Activated CD8-positive, alpha-beta memory T cell treated with anti-CD3 and anti-CD28 coated beads for 4 hours (primary cell): ENCODE results near the gene C16orf86.
A peak's percentile ranks its signal among the peaks of the same experiment; 100 is the strongest.

Experiments
- DNase-seq, 2 donors: peaks; one replicate each; pipeline ENCODE4 v3.0.0-alpha.2; 2020; ENCODE audit warnings: low read depth in 2 of 2

Gene C16orf86

DNA sequence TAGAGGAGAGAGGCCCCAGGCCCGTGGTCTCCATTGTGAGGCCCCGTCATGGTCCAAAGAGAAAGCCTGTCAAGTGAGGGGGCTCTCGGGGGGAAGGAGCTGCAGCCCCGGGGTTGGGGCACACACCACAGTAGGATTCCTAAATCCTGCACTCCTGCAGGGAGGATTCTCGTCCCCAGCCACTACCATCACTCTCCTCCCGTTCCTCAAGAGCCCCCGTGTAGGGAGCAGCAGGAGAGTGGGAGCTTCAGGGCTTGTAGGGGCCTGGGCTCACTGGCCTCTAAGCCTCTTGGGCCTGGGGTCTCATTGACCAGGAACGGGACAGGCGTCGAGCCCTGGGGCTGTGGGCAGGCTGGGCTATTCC is 821 bp downstream of the C16orf86 start:
- no peak for DNase-seq

DNA sequence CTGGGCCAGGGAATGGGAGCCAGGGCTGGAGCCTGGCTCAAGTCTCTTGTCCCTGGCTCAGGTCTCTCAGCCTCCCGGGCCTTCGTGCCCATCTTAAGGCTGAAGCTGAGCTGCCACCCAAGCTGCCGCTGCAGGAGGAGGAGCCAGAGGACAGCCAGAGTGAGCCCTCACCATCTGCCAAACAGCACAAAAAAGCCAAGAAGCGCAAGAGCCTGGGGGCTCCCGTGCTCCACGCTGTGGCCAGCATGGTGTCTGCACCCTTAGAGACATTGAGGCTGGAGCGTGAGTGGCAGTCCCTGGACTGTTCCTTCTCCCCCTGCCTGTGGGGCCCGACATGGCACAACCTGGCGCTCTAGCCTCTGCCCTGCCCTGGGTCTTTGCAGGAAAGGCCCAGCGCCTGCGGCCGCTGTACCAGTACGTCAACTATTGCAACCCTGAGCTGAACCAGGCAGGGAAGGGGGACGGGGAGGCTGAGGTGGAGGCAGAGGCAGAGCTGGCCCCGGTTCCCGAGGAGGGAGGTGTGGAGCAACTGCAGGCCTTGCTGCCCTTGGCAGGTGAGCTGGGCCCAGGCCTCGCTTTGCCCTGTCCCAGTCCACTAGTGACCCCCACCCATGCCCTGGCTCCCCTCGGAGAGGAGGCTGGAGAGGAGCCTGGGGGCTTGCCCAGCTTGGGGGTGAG is 1.3 kb downstream of the C16orf86 start:
- DNase-seq, result peak; percentile 50 to 53

GRCh38 chr16:67668495-67669157 is 2.0 kb downstream of the C16orf86 start:
- DNase-seq, result no peak

DNA sequence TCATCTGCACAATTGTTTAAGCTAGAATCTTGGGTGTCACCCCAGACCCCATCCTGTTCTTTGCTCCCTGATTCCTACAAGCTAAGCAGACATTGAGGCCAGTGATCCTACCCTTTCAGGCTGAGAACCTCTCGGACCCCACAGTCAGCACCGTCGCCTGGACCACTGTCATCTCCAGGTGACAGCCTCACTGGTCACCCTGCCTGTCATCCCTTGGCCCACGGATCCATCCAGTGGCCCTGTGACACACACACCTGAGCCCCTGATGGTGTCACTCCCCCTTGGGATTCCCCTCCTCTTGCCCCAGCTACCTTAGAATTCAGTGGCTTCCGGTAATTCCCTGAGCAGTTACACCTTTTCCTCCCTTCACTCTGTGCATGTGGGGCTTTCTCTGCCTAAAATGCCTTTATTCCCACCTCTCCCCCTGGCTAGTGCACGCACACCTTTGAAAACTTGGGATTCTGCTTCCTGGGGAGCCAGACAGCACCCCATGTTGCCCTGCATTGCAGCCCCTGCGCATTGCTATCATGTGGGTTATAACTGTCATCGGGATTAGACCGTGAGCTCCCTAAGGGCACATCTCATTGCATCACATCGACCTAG is 3.0 kb downstream of the C16orf86 start:
- DNase-seq, result no peak

DNA sequence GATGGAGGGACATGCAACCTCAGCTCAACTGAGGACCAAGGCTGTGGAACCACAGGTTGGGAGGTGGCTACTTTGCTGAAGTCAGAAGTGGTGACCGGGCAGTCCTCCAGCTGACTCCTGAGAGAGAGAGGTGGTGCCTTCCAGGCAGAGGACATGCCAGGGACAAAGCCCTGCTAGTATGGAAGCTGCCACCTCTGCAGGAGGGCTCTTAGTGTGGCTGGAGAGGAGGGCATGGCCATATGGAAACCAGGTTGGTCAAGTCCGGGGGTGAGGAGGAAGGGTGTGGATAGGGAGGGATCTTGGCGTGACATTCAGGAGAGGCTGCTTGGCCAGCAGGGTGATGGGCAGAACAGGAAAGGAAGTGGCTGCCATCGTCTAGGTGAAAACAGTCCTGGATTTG is 5.7 kb downstream of the C16orf86 start:
- DNase-seq, result no peak

GRCh38 chr16:67672739-67673662 is 6.4 kb downstream of the C16orf86 start:
- no peak for DNase-seq

DNA sequence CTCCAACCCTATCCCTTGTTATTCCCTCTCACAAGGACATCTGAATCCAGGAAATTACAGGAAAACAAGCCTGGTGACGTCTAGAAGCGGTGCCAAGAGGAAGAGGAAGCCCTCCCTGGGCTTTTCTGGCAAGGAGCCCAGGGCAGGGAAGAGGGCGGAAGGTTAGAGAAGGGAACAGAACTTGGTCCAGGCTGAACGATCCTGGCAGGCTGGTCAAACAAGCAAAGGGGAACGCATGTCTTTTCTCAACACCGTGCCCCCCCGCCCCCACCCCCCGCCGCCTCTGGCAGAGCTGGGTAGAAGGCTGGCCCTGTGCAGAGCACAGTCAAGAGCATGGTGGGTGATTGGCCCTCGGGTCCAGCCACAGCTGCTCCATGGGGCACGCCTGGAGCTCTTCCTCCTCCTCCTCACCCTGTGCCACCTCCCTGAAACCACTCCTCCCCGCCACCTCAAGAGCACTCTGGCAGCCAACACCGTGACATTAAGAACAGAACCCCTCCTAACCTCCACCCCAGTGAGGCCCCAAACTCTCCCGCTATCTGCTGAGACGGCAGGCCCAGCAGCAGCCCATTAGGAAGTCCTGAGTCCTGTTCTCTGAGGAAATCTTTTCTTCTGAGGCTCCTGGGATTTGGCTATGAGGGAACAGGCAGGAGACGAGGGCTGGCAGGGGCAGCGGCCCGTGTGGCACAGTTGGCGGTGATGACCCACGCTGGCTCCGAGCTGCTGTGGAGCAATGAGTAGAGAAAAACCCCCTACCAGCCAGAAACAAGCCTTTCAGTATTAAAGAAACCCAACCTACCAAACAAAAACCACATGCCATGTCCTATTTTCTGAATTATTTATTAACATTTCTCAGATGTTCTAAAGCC is 7.3 kb downstream of the C16orf86 start:
- no peak for DNase-seq

GRCh38 chr16:67674851-67675578 is 8.4 kb downstream of the C16orf86 start:
- no peak for DNase-seq

- DNase-seq, result no peak
Observed at GRCh38 chr16:67675579-67675935, 8.9 kb downstream of the C16orf86 start.

GRCh38 chr16:67675999-67676398 is 9.4 kb downstream of the C16orf86 start:
- no peak for DNase-seq

DNA sequence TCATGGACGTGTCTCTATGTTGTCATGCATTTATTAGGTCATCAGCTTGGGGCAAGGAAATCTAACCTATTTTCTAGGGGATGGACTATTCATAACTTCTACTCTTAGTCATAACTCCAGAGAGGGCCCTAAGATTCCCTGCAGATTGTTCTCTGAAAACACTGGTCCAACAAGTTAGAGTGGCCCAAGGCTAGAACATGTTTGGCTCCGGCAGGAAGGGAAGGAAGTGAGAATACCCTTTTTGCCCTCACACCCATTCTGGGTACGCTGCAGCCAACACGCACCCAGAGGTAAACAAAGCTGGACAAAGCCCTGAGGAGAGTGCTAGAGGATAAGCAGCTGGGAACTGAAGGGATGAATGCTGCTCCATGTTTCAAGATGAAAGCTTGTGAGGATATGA is 9.9 kb downstream of the C16orf86 start:
- no peak for DNase-seq

DNA sequence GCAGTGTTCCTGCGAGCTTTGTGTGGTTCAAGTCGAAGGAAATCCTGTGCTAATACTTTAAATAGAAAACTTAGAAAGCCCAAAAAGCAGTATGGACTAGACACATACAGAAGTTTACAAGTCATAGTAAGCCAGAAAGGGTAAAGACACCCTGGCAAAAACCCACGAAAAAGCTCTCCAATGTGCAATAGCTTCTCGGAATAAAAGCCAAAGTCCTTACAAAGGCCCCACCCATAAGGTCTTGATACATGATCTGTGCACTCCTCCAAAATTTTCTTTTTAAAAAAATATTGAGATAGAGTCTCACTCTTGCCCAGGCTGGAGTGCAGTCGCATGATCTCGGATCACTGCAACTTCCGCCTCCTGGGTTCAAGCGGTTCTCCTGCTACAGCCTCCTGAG is 10.3 kb downstream of the C16orf86 start:
- no peak for DNase-seq

DNA sequence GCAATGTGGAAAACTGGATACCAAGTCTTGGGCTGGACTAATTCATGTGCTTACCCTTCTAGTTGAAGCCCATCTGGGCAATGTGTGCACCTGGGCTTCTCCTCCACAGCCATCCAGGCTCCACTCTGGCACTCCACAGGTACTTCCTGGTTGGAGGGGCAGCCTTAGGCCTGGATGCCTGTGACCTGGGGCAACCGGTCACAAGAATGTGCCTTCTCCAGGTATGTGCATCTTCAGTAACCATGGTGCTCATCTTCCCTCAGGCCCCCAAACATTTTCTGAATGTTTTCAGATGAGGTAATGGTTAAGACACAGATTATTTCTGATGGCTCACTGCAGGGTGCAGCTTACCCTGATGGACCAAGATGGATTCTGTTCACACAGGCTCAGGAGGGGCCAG is 11.1 kb downstream of the C16orf86 start:
- DNase-seq, result no peak

GRCh38 chr16:67678354-67679023 is 11.9 kb downstream of the C16orf86 start:
- DNase-seq, result no peak

GRCh38 chr16:67679935-67680897 is 13.6 kb downstream of the C16orf86 start:
- DNase-seq, result no peak

DNA sequence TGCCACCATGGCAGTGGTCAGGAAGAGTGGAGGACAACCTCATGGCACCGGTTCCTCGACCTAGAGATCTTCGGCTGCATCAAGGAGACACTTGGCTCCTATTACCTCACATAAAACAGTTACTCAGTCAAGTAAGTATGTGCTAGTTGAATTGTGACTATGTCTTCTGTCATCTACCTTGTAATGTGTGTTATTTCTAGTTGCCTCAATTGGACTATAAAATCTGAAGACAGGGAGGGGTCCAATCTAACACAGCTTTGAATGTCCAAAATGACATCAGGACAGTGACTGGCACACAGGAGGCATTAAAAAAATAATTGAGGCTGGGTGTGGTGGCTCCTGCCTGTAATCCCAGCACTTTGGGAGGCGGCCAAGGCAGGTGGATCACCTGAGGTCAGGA is 17.2 kb downstream of the C16orf86 start:
- DNase-seq, result no peak

- DNase-seq, result no peak
Observed at GRCh38 chr16:67685388-67686112, 18.9 kb downstream of the C16orf86 start.
